ENCODE data around the gene RPS29. TPM values are rescaled to one million over a fixed set of nuclear protein-coding genes. Genes with fewer than 3 reads are reported as not detected.

RPS29 gene
- total RNA-seq, 1 experiment from 2014 or later, result 1,733 TPM

- no peak for DNase-seq
- no peaks in the 10 kb centered on the region for H3K9me3 Mint-ChIP-seq (ENCODE audit: unreplicated experiment)
- Histone ChIP-seq H3K36me3 (ENCODE audit: control insufficient read depth, insufficient read depth, low read length) (no peaks in the 10 kb centered on the region), H3K27me3 (replicated peaks; ENCODE audit: control insufficient read depth, insufficient read depth, low read length) (no peaks in the 10 kb centered on the region), H3K4me1 (peaks cover 19% of the 10 kb centered on the region), H3K9me3 (no peaks in the 10 kb centered on the region), H3K4me3 (ENCODE audit: low read depth, low read length) (no peak overlapping the region)
- H3K4me3 Mint-ChIP-seq (ENCODE audit: unreplicated experiment), result no peak overlapping the region
- intact Hi-C loops (cut with micrococcal nuclease; ENCODE audit: unreplicated experiment), result no loop called here
- H3K27me3 Mint-ChIP-seq (ENCODE audit: insufficient read depth, unreplicated experiment), result no peaks in the 10 kb centered on the region
- H3K4me1 Mint-ChIP-seq (ENCODE audit: low read depth, unreplicated experiment), result peaks cover 6% of the 10 kb centered on the region
- no peak for TF ChIP-seq CTCF (IDR thresholded peaks at IDR 0.05; ENCODE audit: insufficient read depth in 1 of 2, low read depth in 1 of 2, low read length in 1 of 2, severe bottlenecking in 1 of 2, unreplicated experiment in 1 of 2)
- H3K27ac Mint-ChIP-seq (ENCODE audit: unreplicated experiment), result no peak overlapping the region
- BruUV-seq (replicated peaks), result no TSS peak
- ChIA-PET CTCF (interaction anchor here (1.1 to 1.2 kb wide), 2 partner anchors 11 to 12 kb away, joined by 3 to 7 read pairs; partner anchors contain the start of gene DNAAF2), POLR2A (interaction anchor here (1.4 to 1.7 kb wide), 2 partner anchors 11 to 37 kb away, joined by 3 to 20 read pairs; partner anchors contain the start of gene RPS29)
- H3K36me3 Mint-ChIP-seq (ENCODE audit: insufficient read depth, unreplicated experiment), result peaks cover 70% of the 10 kb centered on the region
These were observed 37.2 kb upstream of the RPS29 start for GRCh38 chr14:49623387-49623786.

- Histone ChIP-seq H3K27me3 (replicated peaks; ENCODE audit: control insufficient read depth, insufficient read depth, low read length) (no peaks in the 10 kb centered on the region), H3K4me3 (ENCODE audit: low read depth, low read length) (peak overlapping the region; percentile 84), H3K4me1 (peaks cover 24% of the 10 kb centered on the region), H3K36me3 (ENCODE audit: control insufficient read depth, insufficient read depth, low read length) (no peaks in the 10 kb centered on the region), H3K9me3 (no peaks in the 10 kb centered on the region)
- TF ChIP-seq CTCF (IDR thresholded peaks at IDR 0.05; ENCODE audit: insufficient read depth in 1 of 2, low read depth in 1 of 2, low read length in 1 of 2, severe bottlenecking in 1 of 2, unreplicated experiment in 1 of 2), result no peak
- Mint-ChIP-seq H3K9me3 (ENCODE audit: unreplicated experiment) (no peaks in the 10 kb centered on the region), H3K4me1 (ENCODE audit: low read depth, unreplicated experiment) (peaks cover 16% of the 10 kb centered on the region), H3K36me3 (ENCODE audit: insufficient read depth, unreplicated experiment) (peaks cover 72% of the 10 kb centered on the region), H3K27me3 (ENCODE audit: insufficient read depth, unreplicated experiment) (no peaks in the 10 kb centered on the region), H3K27ac (ENCODE audit: unreplicated experiment) (peak overlapping the region; percentile 93), H3K4me3 (ENCODE audit: unreplicated experiment) (peak overlapping the region; percentile 91)
- CTCF ChIA-PET, result interaction anchor here (0.8 to 1.3 kb wide), 2 partner anchors 10 to 12 kb away, joined by 4 read pairs; no protein-coding TSS in a partner anchor
- DNase-seq, result no peak
- intact Hi-C loops (cut with micrococcal nuclease; ENCODE audit: unreplicated experiment), result no loop called here
- BruUV-seq (replicated peaks), result no TSS peak
- POLR2A ChIA-PET, result interaction anchor here (2.2 to 2.7 kb wide), 2 partner anchors 10 to 12 kb away, joined by 11 to 28 read pairs; no protein-coding TSS in a partner anchor
These were observed 35.9 kb upstream of the RPS29 start for GRCh38 chr14:49622022-49622607.

GRCh38 chr14:49621114-49621881 lies 35.1 kb upstream of the RPS29 start:
- Mint-ChIP-seq H3K9me3 (ENCODE audit: unreplicated experiment) (no peaks in the 10 kb centered on the region), H3K4me1 (ENCODE audit: low read depth, unreplicated experiment) (peaks cover 16% of the 10 kb centered on the region), H3K27me3 (ENCODE audit: insufficient read depth, unreplicated experiment) (no peaks in the 10 kb centered on the region), H3K4me3 (ENCODE audit: unreplicated experiment) (peak overlapping the region; percentile 91), H3K27ac (ENCODE audit: unreplicated experiment) (peak overlapping the region; percentile 93), H3K36me3 (ENCODE audit: insufficient read depth, unreplicated experiment) (peaks cover 77% of the 10 kb centered on the region)
- ChIA-PET POLR2A (interaction anchor here (1.6 to 2.7 kb wide), 5 partner anchors 11 to 147 kb away, joined by 11 to 28 read pairs (median 15); partner anchors contain the start of genes KLHDC2 and RPS29), CTCF (interaction anchor here (0.6 to 2.0 kb wide), 7 partner anchors 11 to 483 kb away, joined by 3 to 12 read pairs (median 4); partner anchors contain the start of genes DNAAF2, LRR1 and RPS29)
- TF ChIP-seq CTCF (IDR thresholded peaks at IDR 0.05; ENCODE audit: insufficient read depth in 1 of 2, low read depth in 1 of 2, low read length in 1 of 2, severe bottlenecking in 1 of 2, unreplicated experiment in 1 of 2), result no peak
- Histone ChIP-seq H3K4me1 (peaks cover 27% of the 10 kb centered on the region), H3K36me3 (ENCODE audit: control insufficient read depth, insufficient read depth, low read length) (no peaks in the 10 kb centered on the region), H3K4me3 (ENCODE audit: low read depth, low read length) (peak overlapping the region; percentile 84), H3K27me3 (replicated peaks; ENCODE audit: control insufficient read depth, insufficient read depth, low read length) (no peaks in the 10 kb centered on the region), H3K9me3 (no peaks in the 10 kb centered on the region)
- BruUV-seq (replicated peaks), result no TSS peak
- intact Hi-C loops (cut with micrococcal nuclease; ENCODE audit: unreplicated experiment), result no loop called here
- peak; percentile 74 to 75 for DNase-seq

All from Caco-2 (cell line).